GM23338 (cell line): ENCODE results near the gene UBL3. TPM values are rescaled to one million over a fixed set of nuclear protein-coding genes. Genes with fewer than 3 reads are reported as not detected.
A peak's percentile ranks its signal among the peaks of the same experiment; 100 is the strongest.

Experiments
- ATAC-seq: fragments of 200-7000 bp; cut with Tn5 transposase; 3 replicates; pipeline ENCODE4 v1.9.1; 2020
- DNase-seq: peaks from one replicate; pipeline ENCODE4 v3.0.0-alpha.2; 2015; ENCODE audit warnings: low spot score
- H2AFZ ChIP-seq: fragments of 200-600 bp; sonication (generic); 2 replicates; pipeline ENCODE4 v1.8.0; 2016; ENCODE audit warnings: antibody characterized with exemption, mild to moderate bottlenecking, moderate library complexity
- H3F3A ChIP-seq: fragments of 200-600 bp; sonication (generic); replicated peaks from 2 replicates; pipeline ENCODE4 v1.8.0; 2017; ENCODE audit warnings: antibody characterized with exemption, mixed run types, low read depth
- H3K27ac ChIP-seq: fragments of 200-600 bp; sonication (generic); 2 replicates; pipeline ENCODE4 v1.6.1; 2016; ENCODE audit warnings: low read depth
- H3K27me3 ChIP-seq: fragments of 200-600 bp; sonication (generic); 2 replicates; pipeline ENCODE4 v1.8.0; 2016; ENCODE audit warnings: mild to moderate bottlenecking, mixed run types, moderate library complexity; ENCODE audit not compliant: insufficient read depth
- H3K36me3 ChIP-seq: fragments of 200-600 bp; sonication (generic); 2 replicates; pipeline ENCODE4 v1.8.0; 2016; ENCODE audit warnings: mild to moderate bottlenecking; ENCODE audit not compliant: insufficient read depth
- H3K4me1 ChIP-seq: fragments of 200-600 bp; sonication (generic); 2 replicates; pipeline ENCODE4 v1.8.0; 2016; ENCODE audit warnings: mild to moderate bottlenecking, moderate library complexity; ENCODE audit not compliant: insufficient read depth
- H3K4me2 ChIP-seq: fragments of 200-600 bp; sonication (generic); 2 replicates; pipeline ENCODE4 v1.7.1; 2017; ENCODE audit warnings: mixed run types
- H3K4me3 ChIP-seq: fragments of 200-600 bp; sonication (generic); 2 replicates; pipeline ENCODE4 v1.6.1; 2016; ENCODE audit warnings: mixed run types
- H3K79me2 ChIP-seq: fragments of 200-600 bp; sonication (generic); replicated peaks from 2 replicates; pipeline ENCODE4 v1.8.0; 2017; ENCODE audit warnings: mild to moderate bottlenecking; ENCODE audit not compliant: insufficient read depth
- H3K9me2 ChIP-seq: fragments of 200-600 bp; sonication (generic); 2 replicates; pipeline ENCODE4 v1.8.0; 2017; ENCODE audit not compliant: insufficient read depth
- H4K20me1 ChIP-seq: fragments of 200-600 bp; sonication (generic); replicated peaks from 2 replicates; pipeline ENCODE4 v1.8.0; 2017; ENCODE audit warnings: mild to moderate bottlenecking; ENCODE audit not compliant: insufficient read depth
- H3K27ac Mint-ChIP-seq: 2 replicates; pipeline ENCODE4 v1.8.0; 2020; ENCODE audit warnings: inconsistent platforms, mild to moderate bottlenecking, moderate library complexity, mixed read lengths
- H3K27me3 Mint-ChIP-seq: 3 replicates; pipeline ENCODE4 v1.8.0; 2022; ENCODE audit warnings: low read depth, mild to moderate bottlenecking, moderate library complexity, mixed read lengths, inconsistent platforms; ENCODE audit not compliant: insufficient read depth, poor library complexity
- H3K36me3 Mint-ChIP-seq: 3 replicates; pipeline ENCODE4 v1.8.0; 2021; ENCODE audit warnings: low read depth, mild to moderate bottlenecking, inconsistent platforms, moderate library complexity, mixed read lengths
- H3K4me1 Mint-ChIP-seq: 3 replicates; pipeline ENCODE4 v1.8.0; 2020; ENCODE audit warnings: mild to moderate bottlenecking, inconsistent platforms, mixed read lengths
- H3K4me3 Mint-ChIP-seq: 3 replicates; pipeline ENCODE4 v1.8.0; 2021; ENCODE audit warnings: moderate library complexity, mild to moderate bottlenecking, inconsistent platforms, mixed read lengths
- H3K9me3 Mint-ChIP-seq: 3 replicates; pipeline ENCODE4 v1.8.0; 2020; ENCODE audit warnings: moderate library complexity, mild to moderate bottlenecking, inconsistent platforms, mixed read lengths
- EZH2 ChIP-seq: fragments of 200-600 bp; sonication (generic); IDR thresholded peaks from one replicate; pipeline ENCODE4 v1.8.0; 2017; ENCODE audit warnings: antibody characterized with exemption, mild to moderate bottlenecking, low read depth; ENCODE audit not compliant: unreplicated experiment
- EZH2phosphoT487 ChIP-seq: fragments of 200-600 bp; sonication (generic); IDR thresholded peaks from one replicate; pipeline ENCODE4 v1.8.1; 2018; ENCODE audit warnings: antibody characterized with exemption; ENCODE audit not compliant: unreplicated experiment
- JUNB ChIP-seq: IDR thresholded peaks from one replicate; pipeline ENCODE4 v1.6.1; 2016; ENCODE audit warnings: antibody characterized with exemption; ENCODE audit not compliant: unreplicated experiment
- NANOG ChIP-seq: IDR thresholded peaks from 2 replicates; pipeline ENCODE4 v1.6.1; 2016; ENCODE audit warnings: antibody characterized with exemption, borderline replicate concordance
- STAT1 ChIP-seq: IDR thresholded peaks from one replicate; pipeline ENCODE4 v1.6.1; 2016; ENCODE audit warnings: antibody characterized with exemption; ENCODE audit not compliant: unreplicated experiment
- ZNF114 ChIP-seq: fragments of 250-450 bp; sonication (Bioruptor Pico); IDR thresholded peaks from 2 replicates; pipeline ENCODE4 v1.5.0; 2020; ENCODE audit warnings: mild to moderate bottlenecking, moderate library complexity
- polyA plus RNA-seq: library from polyadenylated mRNA; unstranded; fragments of >200 nt; fragmentation: Nextera tagmentation; extraction: Ambion mirVana; gene quantifications from 2 replicates; pipeline ENCODE4 v1.2.1, GENCODE V29; 2016
- total RNA-seq: library from RNA; depleted of rRNA; stranded (reverse); fragments of >200 nt; shearing (Covaris generic); gene quantifications from 2 replicates; pipeline ENCODE4 v1.2.3, GENCODE V29; 2014
- TF ChIP-seq, protein P1 (sequence below): IDR thresholded peaks from 2 replicates; pipeline ENCODE4 v1.6.1; 2016; ENCODE audit warnings: antibody characterized with exemption
- TF ChIP-seq, protein P2 (sequence below): fragments of 250-450 bp; sonication (Bioruptor Pico); IDR thresholded peaks from 2 replicates; pipeline ENCODE4 v1.5.0; 2020; ENCODE audit warnings: mild to moderate bottlenecking, moderate library complexity
- TF ChIP-seq, protein P3 (sequence below), 2 experiments: fragments of 200-600 bp in 1 of 2; sonication (generic) in 1 of 2; conservative IDR thresholded peaks; 2 replicates each; pipeline versions ENCODE4 v1.5.1 to v1.6.1; 2016 to 2017; ENCODE audit warnings: antibody characterized with exemption in 2 of 2, low read depth in 2 of 2, mild to moderate bottlenecking in 2 of 2, moderate library complexity in 1 of 2

Gene UBL3
- total and polyA plus RNA-seq, 2 experiments from 2014 or later, result 9.7 to 21.1 TPM

DNA sequence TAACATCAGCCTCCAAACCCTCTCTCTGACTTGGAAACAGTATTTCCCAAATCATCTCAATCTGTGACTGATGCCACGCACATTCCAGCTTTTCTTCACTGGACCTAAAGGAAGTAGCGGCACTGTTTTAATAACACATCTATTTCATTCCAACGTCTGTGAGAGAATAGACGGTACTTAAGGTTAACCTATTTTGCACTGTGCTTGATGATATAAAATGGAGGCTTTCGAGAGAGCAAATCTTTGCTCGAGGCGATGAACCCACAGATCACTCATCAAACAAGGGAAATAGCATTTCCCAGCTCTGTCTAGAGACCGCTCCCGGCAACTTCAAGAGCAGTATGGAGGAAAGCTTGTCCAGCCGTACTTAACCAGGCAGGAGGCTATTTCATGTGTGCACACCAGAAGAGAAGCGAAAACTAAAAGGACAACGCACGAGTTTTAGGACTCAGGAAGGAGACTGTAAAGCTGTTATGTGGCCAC, 2.9 kb downstream of the UBL3 start:
- no peak overlapping the region for H3K27ac Mint-ChIP-seq
- no peak for DNase-seq
- no peaks in the 10 kb centered on the region for H4K20me1 ChIP-seq

More for the DNA sequence above, 2.9 kb downstream of the UBL3 start:
- no peak for TF ChIP-seq NANOG
- TF ChIP-seq, protein P1, sequence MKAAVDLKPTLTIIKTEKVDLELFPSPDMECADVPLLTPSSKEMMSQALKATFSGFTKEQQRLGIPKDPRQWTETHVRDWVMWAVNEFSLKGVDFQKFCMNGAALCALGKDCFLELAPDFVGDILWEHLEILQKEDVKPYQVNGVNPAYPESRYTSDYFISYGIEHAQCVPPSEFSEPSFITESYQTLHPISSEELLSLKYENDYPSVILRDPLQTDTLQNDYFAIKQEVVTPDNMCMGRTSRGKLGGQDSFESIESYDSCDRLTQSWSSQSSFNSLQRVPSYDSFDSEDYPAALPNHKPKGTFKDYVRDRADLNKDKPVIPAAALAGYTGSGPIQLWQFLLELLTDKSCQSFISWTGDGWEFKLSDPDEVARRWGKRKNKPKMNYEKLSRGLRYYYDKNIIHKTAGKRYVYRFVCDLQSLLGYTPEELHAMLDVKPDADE, result no peak
- TF ChIP-seq, protein P2, sequence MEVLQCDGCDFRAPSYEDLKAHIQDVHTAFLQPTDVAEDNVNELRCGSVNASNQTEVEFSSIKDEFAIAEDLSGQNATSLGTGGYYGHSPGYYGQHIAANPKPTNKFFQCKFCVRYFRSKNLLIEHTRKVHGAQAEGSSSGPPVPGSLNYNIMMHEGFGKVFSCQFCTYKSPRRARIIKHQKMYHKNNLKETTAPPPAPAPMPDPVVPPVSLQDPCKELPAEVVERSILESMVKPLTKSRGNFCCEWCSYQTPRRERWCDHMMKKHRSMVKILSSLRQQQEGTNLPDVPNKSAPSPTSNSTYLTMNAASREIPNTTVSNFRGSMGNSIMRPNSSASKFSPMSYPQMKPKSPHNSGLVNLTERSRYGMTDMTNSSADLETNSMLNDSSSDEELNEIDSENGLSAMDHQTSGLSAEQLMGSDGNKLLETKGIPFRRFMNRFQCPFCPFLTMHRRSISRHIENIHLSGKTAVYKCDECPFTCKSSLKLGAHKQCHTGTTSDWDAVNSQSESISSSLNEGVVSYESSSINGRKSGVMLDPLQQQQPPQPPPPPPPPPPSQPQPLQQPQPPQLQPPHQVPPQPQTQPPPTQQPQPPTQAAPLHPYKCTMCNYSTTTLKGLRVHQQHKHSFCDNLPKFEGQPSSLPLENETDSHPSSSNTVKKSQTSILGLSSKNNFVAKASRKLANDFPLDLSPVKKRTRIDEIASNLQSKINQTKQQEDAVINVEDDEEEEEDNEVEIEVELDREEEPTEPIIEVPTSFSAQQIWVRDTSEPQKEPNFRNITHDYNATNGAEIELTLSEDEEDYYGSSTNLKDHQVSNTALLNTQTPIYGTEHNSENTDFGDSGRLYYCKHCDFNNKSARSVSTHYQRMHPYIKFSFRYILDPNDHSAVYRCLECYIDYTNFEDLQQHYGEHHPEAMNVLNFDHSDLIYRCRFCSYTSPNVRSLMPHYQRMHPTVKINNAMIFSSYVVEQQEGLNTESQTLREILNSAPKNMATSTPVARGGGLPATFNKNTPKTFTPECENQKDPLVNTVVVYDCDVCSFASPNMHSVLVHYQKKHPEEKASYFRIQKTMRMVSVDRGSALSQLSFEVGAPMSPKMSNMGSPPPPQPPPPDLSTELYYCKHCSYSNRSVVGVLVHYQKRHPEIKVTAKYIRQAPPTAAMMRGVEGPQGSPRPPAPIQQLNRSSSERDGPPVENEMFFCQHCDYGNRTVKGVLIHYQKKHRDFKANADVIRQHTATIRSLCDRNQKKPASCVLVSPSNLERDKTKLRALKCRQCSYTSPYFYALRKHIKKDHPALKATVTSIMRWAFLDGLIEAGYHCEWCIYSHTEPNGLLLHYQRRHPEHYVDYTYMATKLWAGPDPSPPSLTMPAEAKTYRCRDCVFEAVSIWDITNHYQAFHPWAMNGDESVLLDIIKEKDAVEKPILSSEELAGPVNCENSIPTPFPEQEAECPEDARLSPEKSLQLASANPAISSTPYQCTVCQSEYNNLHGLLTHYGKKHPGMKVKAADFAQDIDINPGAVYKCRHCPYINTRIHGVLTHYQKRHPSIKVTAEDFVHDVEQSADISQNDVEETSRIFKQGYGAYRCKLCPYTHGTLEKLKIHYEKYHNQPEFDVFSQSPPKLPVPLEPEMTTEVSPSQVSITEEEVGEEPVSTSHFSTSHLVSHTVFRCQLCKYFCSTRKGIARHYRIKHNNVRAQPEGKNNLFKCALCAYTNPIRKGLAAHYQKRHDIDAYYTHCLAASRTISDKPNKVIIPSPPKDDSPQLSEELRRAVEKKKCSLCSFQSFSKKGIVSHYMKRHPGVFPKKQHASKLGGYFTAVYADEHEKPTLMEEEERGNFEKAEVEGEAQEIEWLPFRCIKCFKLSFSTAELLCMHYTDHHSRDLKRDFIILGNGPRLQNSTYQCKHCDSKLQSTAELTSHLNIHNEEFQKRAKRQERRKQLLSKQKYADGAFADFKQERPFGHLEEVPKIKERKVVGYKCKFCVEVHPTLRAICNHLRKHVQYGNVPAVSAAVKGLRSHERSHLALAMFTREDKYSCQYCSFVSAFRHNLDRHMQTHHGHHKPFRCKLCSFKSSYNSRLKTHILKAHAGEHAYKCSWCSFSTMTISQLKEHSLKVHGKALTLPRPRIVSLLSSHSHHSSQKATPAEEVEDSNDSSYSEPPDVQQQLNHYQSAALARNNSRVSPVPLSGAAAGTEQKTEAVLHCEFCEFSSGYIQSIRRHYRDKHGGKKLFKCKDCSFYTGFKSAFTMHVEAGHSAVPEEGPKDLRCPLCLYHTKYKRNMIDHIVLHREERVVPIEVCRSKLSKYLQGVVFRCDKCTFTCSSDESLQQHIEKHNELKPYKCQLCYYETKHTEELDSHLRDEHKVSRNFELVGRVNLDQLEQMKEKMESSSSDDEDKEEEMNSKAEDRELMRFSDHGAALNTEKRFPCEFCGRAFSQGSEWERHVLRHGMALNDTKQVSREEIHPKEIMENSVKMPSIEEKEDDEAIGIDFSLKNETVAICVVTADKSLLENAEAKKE (CRISPR knock-in tag), result no peak
- no peak for TF ChIP-seq JUNB
- TF ChIP-seq STAT1, result no peak
- no peak for TF ChIP-seq EZH2phosphoT487
- TF ChIP-seq EZH2, result no peak
- TF ChIP-seq, protein P3, sequence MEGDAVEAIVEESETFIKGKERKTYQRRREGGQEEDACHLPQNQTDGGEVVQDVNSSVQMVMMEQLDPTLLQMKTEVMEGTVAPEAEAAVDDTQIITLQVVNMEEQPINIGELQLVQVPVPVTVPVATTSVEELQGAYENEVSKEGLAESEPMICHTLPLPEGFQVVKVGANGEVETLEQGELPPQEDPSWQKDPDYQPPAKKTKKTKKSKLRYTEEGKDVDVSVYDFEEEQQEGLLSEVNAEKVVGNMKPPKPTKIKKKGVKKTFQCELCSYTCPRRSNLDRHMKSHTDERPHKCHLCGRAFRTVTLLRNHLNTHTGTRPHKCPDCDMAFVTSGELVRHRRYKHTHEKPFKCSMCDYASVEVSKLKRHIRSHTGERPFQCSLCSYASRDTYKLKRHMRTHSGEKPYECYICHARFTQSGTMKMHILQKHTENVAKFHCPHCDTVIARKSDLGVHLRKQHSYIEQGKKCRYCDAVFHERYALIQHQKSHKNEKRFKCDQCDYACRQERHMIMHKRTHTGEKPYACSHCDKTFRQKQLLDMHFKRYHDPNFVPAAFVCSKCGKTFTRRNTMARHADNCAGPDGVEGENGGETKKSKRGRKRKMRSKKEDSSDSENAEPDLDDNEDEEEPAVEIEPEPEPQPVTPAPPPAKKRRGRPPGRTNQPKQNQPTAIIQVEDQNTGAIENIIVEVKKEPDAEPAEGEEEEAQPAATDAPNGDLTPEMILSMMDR (conservative IDR thresholded peaks at IDR 0.05; ENCODE audit: low read depth in 2 of 2), result no peak
- TF ChIP-seq ZNF114 (CRISPR knock-in tag), result no peak
- Histone ChIP-seq H3K36me3 (no peaks in the 10 kb centered on the region), H2AFZ (no peak overlapping the region), H3K4me2 (peak overlapping the region; percentile 75), H3K27me3 (no peaks in the 10 kb centered on the region), H3K4me3 (peak overlapping the region; percentile 50), H3K79me2 (peaks cover 72% of the 10 kb centered on the region), H3K27ac (no peak overlapping the region), H3K4me1 (peaks cover 50% of the 10 kb centered on the region), H3K9me2 (no peaks in the 10 kb centered on the region), H3F3A (no peaks in the 10 kb centered on the region)
- no peak for ATAC-seq
- H3K36me3 Mint-ChIP-seq, result no peaks in the 10 kb centered on the region
- peak overlapping the region; percentile 70 for H3K4me3 Mint-ChIP-seq
- H3K4me1 Mint-ChIP-seq, result peaks cover 46% of the 10 kb centered on the region
- H3K27me3 Mint-ChIP-seq, result peaks cover 5% of the 10 kb centered on the region
- H3K9me3 Mint-ChIP-seq, result no peaks in the 10 kb centered on the region
